A673 (cell line): ENCODE results near the gene TCF7L2. TPM values are rescaled to one million over a fixed set of nuclear protein-coding genes. Genes with fewer than 3 reads are reported as not detected.

Experiments
- BruUV-seq: library from RNA; stranded (reverse); fragments of 400-500 nt; replicated peaks from 2 replicates; lab custom pipeline; 2021; lab: Mats Ljungman, UMichigan
- CTCF ChIA-PET: fragments of 300-600 bp; sonication (Branson Sonifier 250); formaldehyde crosslinking; loops from one replicate; lab custom pipeline; 2022; ENCODE audit warnings: antibody characterized with exemption; lab: Charles Lee
- POLR2A ChIA-PET: fragments of 300-600 bp; sonication (Branson Sonifier 250); formaldehyde crosslinking; loops from one replicate; lab custom pipeline; 2022; ENCODE audit warnings: antibody characterized with exemption; ENCODE audit not compliant: low non-redundant PET; lab: Charles Lee
- DNase-seq: peaks from one replicate; pipeline ENCODE4 v3.0.0-alpha.2; 2015; ENCODE audit warnings: low spot score
- H3K27ac ChIP-seq: fragments of 200-600 bp; sonication (generic); 2 replicates; pipeline ENCODE4 v1.5.1; 2016; ENCODE audit warnings: mixed run types, low read depth, mild to moderate bottlenecking, mixed read lengths, antibody characterized with exemption, low read length; ENCODE audit not compliant: poor library complexity, severe bottlenecking
- H3K27me3 ChIP-seq: fragments of 200-600 bp; sonication (generic); replicated peaks from 2 replicates; pipeline ENCODE4 v1.6.1; 2017; ENCODE audit warnings: mixed run types, low read depth, mild to moderate bottlenecking, mixed read lengths, antibody characterized with exemption, low read length; ENCODE audit not compliant: insufficient read depth, poor library complexity
- H3K36me3 ChIP-seq: fragments of 200-600 bp; sonication (generic); 2 replicates; pipeline ENCODE4 v1.6.1; 2016; ENCODE audit warnings: mixed run types, mild to moderate bottlenecking, mixed read lengths, antibody characterized with exemption, low read length; ENCODE audit not compliant: insufficient read depth, poor library complexity, severe bottlenecking
- H3K4me1 ChIP-seq: fragments of 200-600 bp; sonication (generic); 2 replicates; pipeline ENCODE4 v1.6.1; 2017; ENCODE audit warnings: mixed run types, mild to moderate bottlenecking, mixed read lengths, antibody characterized with exemption, low read length; ENCODE audit not compliant: insufficient read depth, poor library complexity, severe bottlenecking
- H3K4me3 ChIP-seq: fragments of 200-600 bp; sonication (generic); 2 replicates; pipeline ENCODE4 v1.5.1; 2016; ENCODE audit warnings: low read depth, mixed run types, mild to moderate bottlenecking, mixed read lengths, low read length; ENCODE audit not compliant: poor library complexity, severe bottlenecking
- H3K9me3 ChIP-seq: fragments of 200-600 bp; sonication (generic); 2 replicates; pipeline ENCODE4 v1.6.1; 2016; ENCODE audit warnings: mixed run types, low read depth, mild to moderate bottlenecking, mixed read lengths, antibody characterized with exemption, low read length; ENCODE audit not compliant: poor library complexity, severe bottlenecking
- CTCF ChIP-seq: fragments of 300-800, 200-600 bp; sonication (generic); conservative IDR thresholded peaks from 2 replicates; pipeline ENCODE4 v1.5.1; 2017; ENCODE audit warnings: low read depth, mild to moderate bottlenecking, antibody characterized with exemption, low read length, moderate library complexity, mixed read lengths
- EZH2 ChIP-seq: fragments of 200-600 bp; sonication (generic); IDR thresholded peaks from 2 replicates; pipeline ENCODE4 v1.6.1; 2017; ENCODE audit warnings: borderline replicate concordance, low read depth, mild to moderate bottlenecking, mixed read lengths, antibody characterized with exemption, low read length; ENCODE audit not compliant: poor library complexity, severe bottlenecking
- intact Hi-C: fragments of 100-400 bp; cut with micrococcal nuclease; formaldehyde crosslinking; loops from one replicate; pipeline ENCODE4 v1.10.0; 2022; ENCODE audit not compliant: unreplicated experiment
- total RNA-seq: library from RNA; stranded (reverse); gene quantifications from 2 replicates; pipeline ENCODE4 v1.2.3, GENCODE V29; 2021

The TCF7L2 gene
- total RNA-seq, 1 experiment from 2014 or later, result 16.8 TPM

GRCh38 chr10:113086282-113086681, 136.2 kb downstream of the TCF7L2 start:
- TF ChIP-seq CTCF (no peak), EZH2 (no peak)
- H3K4me3 ChIP-seq, result no peak overlapping the region
- DNase-seq, result no peak
- peaks cover 19% of the 10 kb centered on the region for H3K4me1 ChIP-seq
- intact Hi-C loops, result no loop called here
- no peaks in the 10 kb centered on the region for H3K9me3 ChIP-seq
- no peak overlapping the region for H3K27ac ChIP-seq
- no peaks in the 10 kb centered on the region for H3K27me3 ChIP-seq
- CTCF ChIA-PET, result no interaction called here
- POLR2A ChIA-PET, result no interaction called here
- BruUV-seq, result no TSS peak
- no peaks in the 10 kb centered on the region for H3K36me3 ChIP-seq

GRCh38 chr10:113087165-113088029, 137.3 kb downstream of the TCF7L2 start:
- Histone ChIP-seq H3K4me1 (peaks cover 19% of the 10 kb centered on the region), H3K27ac (no peak overlapping the region), H3K9me3 (no peaks in the 10 kb centered on the region), H3K36me3 (no peaks in the 10 kb centered on the region), H3K27me3 (no peaks in the 10 kb centered on the region), H3K4me3 (no peak overlapping the region)
- intact Hi-C loops, result no loop called here
- no TSS peak for BruUV-seq
- TF ChIP-seq CTCF (no peak), EZH2 (no peak)
- ChIA-PET POLR2A (no interaction called here), CTCF (no interaction called here)
- no peak for DNase-seq

GRCh38 chr10:113088194-113088593, 138.1 kb downstream of the TCF7L2 start:
- intact Hi-C loops, result no loop called here
- no peaks in the 10 kb centered on the region for H3K9me3 ChIP-seq
- ChIA-PET POLR2A (no interaction called here), CTCF (no interaction called here)
- no peak for TF ChIP-seq CTCF
- no peak for TF ChIP-seq EZH2
- H3K27me3 ChIP-seq, result no peaks in the 10 kb centered on the region
- H3K4me1 ChIP-seq, result peaks cover 24% of the 10 kb centered on the region
- no TSS peak for BruUV-seq
- DNase-seq, result no peak
- H3K36me3 ChIP-seq, result no peaks in the 10 kb centered on the region
- no peak overlapping the region for H3K4me3 ChIP-seq
- H3K27ac ChIP-seq, result no peak overlapping the region
